Measurements from ENCODE around the gene SSX2.
"Not testable (repeated sequence)": the region's sequence is repeated elsewhere in the genome, so short reads cannot be mapped to it uniquely, and the experiment has no call there.

SSX2 gene

GRCh38 chrX:52707078-52707477, at the start of gene SSX2:
SSX2 (minus strand) TSS chrX:52707178; CDS start chrX:52705749, 1,429 bp downstream.
- DNase-seq = not testable (repeated sequence)

GRCh38 chrX:52750952-52751351, 44.0 kb upstream of the SSX2 start, which contains the start of gene SSX2B:
SSX2B (plus strand) TSS chrX:52751252; CDS start chrX:52752681, 1,429 bp downstream.
- DNase-seq = not testable (repeated sequence)

GRCh38 chrX:52692034-52692433, 14.9 kb downstream of the SSX2 start:
- not testable (repeated sequence) for DNase-seq

- DNase-seq = not testable (repeated sequence)
Observed at GRCh38 chrX:52662218-52662617, 44.8 kb downstream of the SSX2 start.

GRCh38 chrX:52655475-52655874, 51.5 kb downstream of the SSX2 start:
- not testable (repeated sequence) for DNase-seq

GRCh38 chrX:52654800-52655199, 52.2 kb downstream of the SSX2 start, which contains the start of gene SSX7:
SSX7 (minus strand) TSS chrX:52654900; CDS start chrX:52653472, 1,428 bp downstream.
- DNase-seq = not testable (repeated sequence)

- DNase-seq = not testable (repeated sequence)
Observed at GRCh38 chrX:52650676-52651075, 56.3 kb downstream of the SSX2 start.

- DNase-seq = not testable (repeated sequence)
Observed at GRCh38 chrX:52648956-52649355, 58.0 kb downstream of the SSX2 start.
